Fibroblast of lung (primary cell): ENCODE measurements around the gene RBM39.

Source experiments
- CTCF ChIP-seq, 2 donors: IDR thresholded peaks in 1 of 2; conservative IDR thresholded peaks in 1 of 2; 1 replicate in 1 of 2; 2 replicates in 1 of 2; pipeline ENCODE4 v1.5.1; 2011 to 2012; ENCODE audit warnings: low read length in 2 of 2, control low read depth in 1 of 2, inconsistent platforms in 1 of 2, low read depth in 1 of 2, mild to moderate bottlenecking in 1 of 2
- EZH2 ChIP-seq: IDR thresholded peaks from 2 replicates; pipeline ENCODE4 v1.5.1; 2012; ENCODE audit warnings: low read length, control low read depth, mild to moderate bottlenecking; ENCODE audit errors: missing control alignments

- TF ChIP-seq CTCF (conservative IDR thresholded peaks at IDR 0.05 in 1 of 2, IDR thresholded peaks at IDR 0.05 in 1 of 2; ENCODE audit: low read depth in 1 of 2, low read length in 2 of 2) (no peak), EZH2 (no peak)
Observed at GRCh38 chr20:35695978-35696377, 46.1 kb downstream of the RBM39 start.
